Stimulated activated naive CD4-positive, alpha-beta T cell (primary cell): Measurements from ENCODE around the gene JPH3.
"Not testable (repeated sequence)": the region's sequence is repeated elsewhere in the genome, so short reads cannot be mapped to it uniquely, and the experiment has no call there.

Experiments used
- DNase-seq, 6 experiments: peaks; one replicate each; lab custom pipeline; 2025; lab: John Stamatoyannopoulos, UW

Gene JPH3

DNA sequence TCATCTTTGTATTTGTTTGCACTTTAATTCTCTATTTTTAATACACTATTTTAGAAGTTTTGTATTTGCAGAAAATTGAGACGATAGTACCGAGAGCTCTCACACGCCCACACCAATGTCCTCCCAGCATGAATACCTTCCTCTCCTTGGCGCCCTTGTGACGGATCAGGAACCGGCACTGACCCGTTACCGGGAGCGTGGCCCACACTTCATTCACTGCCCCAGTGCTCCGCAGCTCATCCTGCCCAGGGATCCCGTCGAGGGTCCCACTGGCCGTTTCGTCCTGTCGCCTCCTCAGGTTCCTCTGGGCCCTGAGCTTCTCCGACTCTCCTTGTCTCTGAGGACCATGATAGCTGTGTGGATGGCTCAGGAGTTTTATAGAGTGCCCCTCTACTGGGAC, 112.9 kb downstream of the JPH3 start:
- DNase-seq: no peak

- DNase-seq: no peak
Measured at GRCh38 chr16:87715658-87716057, 113.3 kb downstream of the JPH3 start.

GRCh38 chr16:87718831-87719230, 116.5 kb downstream of the JPH3 start:
- not testable (repeated sequence) for DNase-seq

DNA sequence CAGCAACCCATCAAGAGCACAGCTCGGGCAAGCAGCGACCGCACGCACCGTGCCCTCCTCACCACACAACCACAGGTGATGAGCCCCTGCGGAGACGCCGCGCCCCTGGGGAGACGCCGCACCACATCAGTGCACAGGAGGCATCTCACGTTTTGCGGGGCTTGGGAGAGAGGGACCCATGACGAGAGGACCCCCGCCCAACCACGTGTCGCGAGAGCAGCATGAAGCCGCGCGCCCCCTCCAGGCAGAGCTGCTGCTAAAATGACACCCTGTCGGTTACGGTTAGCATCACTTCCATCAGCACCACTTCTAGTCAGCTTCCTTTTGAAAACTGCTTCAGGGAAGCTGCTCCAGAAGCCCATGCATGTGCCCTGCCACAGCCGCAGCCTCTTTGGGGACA, 118.1 kb downstream of the JPH3 start:
- no peak for DNase-seq

GRCh38 chr16:87721622-87722585, 119.6 kb downstream of the JPH3 start:
- DNase-seq: no peak

DNA sequence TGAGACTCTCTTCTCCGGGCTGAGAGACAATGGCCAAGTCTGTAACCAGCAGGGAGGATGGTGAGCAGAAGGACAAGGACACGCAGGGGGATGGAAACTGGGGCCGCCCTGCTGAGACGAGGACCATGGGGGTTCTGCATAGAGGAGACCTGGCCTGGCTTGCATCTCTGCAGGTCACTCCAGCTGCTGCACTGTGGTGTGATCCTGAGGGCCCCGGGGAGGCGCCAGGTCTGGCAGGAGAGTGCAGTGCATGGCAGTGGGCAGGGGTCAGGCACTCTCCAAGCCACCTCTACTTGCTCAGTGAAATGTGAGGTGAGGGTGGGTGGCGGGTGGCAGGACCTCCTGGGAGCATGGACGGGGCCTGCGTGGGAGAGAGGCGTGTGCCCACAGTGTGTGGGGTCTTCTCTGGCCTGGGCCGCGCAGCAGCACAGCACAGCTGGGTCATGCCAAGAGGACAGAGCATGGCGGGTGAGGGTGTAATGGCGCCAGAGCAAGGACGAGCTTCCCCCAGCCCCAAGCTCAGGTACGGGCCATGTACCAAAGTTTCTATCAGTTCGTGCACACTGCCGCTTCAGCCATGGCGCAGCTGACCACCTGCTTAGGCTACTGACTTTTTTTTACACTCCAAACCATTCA, 120.4 kb downstream of the JPH3 start:
- DNase-seq: no peak

DNA sequence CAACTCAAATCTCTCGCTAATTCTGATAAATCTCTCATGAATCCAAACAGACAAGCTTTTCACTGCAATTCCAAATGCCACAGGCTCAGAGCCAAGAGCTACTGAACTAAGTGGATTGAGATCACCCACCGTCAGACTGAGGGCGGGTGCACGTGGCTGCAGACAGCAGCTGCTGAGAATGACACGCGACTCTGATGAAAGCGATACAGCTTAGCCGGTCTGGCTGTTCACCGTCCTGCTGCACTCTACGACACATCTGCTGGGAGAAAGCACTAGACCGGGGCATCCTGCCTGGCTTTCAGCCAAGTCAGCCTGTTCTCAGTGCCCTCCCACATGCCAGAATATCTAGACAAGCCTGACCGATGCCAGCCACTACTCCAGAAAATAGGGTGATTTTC, 120.9 kb downstream of the JPH3 start:
- DNase-seq: no peak

DNA sequence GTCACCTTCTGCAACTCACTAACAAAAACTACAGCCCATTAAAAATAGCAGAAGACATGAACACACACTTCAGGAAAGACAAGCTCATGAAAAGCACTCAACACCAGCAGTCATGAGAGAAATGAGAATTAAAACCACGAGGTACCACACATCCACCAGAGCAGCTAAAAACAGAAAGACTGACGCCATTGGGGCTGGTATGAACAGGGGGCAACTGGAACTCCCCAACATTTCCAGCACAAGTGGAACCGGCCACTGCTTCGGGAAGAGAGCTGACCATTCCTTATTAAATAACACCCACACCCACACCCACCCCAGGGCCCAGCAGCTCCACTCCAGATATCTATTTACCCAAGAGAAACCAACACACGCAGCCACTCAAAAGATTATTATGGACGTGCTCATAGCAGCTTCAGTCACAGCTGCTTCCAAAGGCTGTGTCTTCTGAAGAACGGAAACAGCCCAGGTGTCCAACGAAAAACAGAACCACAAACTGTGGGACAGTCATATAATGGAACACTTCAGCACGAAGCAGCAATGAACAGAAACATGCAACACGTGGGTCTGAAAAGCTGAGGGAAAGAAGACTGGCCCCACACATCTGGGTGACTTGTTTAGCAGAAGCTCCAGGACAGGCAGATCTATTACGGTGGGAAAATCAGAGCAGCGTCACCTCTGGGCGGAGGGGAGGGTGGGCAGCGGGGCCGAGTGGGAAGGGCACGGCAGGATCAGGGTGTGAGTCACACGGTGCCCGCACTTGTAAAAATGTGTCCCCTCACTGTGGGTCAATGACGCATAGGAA, 122.4 kb downstream of the JPH3 start:
- no peak for DNase-seq

- no peak for DNase-seq
Measured at GRCh38 chr16:87725596-87726235, 123.4 kb downstream of the JPH3 start.

DNA sequence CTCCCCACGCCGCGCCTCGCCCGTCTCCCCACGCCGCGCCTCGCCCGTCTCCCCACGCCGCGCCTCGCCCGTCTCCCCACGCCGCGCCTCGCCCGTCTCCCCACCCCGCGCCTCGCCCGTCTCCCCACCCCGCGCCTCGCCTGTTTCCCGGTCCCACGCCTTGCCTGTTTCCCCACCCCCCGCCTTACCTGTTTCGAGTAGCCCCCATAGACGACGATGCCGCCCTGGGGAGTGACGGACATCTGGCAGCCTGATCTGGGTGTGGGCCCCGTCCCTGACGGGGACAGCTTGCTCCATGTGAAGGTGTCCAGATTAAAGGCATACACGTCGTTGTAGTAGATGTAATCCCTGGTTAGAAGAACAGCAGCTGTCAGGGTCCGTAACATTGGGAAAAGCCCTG, 124.3 kb downstream of the JPH3 start:
- not testable (repeated sequence) for DNase-seq

DNA sequence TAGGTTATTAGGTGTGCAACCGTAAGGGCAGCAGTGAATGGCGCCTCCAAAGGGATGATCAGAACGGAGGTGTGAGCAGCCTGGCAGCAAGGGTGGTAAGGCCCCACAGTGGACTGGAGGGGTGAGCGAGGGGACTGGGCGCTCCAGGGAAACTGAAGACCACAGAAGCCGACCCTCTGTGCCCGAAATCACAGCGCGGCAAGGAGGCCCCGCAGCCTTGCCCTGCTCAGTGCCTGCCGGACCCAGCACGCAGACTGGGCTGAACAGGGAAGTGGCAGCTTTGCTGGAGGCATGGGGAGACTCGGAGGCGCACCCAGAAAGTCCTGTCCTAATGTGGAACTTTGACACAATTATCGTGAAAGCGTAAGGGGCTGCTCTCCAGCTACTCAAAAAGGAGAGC, 125.0 kb downstream of the JPH3 start:
- DNase-seq: no peak

- no peak for DNase-seq
Measured at GRCh38 chr16:87728026-87728425, 125.7 kb downstream of the JPH3 start.

DNA sequence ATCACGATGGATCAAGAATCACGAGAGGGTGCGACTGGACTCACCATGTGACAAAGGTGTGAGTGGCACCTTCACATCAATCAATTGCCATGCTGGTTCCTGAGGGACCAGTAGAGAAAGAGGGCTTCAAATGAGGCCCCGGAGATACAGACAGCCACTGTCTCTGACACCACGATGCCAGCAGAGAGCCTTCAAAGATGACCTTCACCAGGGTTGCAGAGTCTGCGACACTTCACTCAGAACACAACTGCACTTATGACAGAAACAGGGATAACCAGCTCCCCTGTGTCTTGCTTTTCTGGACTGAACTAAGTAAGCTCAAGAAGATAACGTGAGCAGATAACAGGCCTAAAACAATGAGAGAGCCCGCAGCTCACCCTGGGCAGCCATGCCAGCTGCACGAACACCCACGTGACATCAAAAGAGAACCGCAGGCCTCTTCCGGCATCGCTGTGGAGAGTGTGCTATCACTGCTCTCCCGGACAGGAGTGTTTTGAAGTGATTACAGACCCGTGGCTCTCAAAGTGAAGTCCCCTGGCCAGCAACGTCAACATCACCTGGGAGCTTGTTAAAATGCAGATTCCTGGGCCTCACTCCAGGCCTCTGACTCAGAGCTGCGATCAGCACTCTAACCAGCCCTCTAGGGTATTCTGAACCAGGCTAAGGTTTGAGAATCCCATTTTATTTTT, 127.1 kb downstream of the JPH3 start:
- DNase-seq: no peak

GRCh38 chr16:87731607-87732006, 129.3 kb downstream of the JPH3 start:
- no peak for DNase-seq

DNA sequence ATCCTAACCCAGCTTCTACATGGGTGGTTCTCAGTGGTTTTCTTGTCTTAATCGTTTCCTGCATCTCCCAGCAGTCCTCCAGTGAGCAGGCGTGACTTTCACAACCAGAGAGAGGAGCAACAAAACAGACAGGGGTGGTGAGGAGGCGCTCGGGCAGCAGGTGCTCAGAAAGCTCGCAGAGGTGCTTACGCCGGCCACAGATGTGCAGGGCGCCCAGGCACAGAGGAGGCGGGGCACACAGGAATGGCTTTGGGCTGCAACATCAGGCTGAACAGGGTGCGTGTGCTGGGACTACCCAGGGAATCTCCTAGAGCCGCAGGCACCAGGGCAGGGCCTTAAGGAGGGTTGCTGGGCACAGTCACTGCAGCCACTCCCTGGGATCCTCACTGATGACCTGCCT, 130.9 kb downstream of the JPH3 start:
- no peak for DNase-seq

DNA sequence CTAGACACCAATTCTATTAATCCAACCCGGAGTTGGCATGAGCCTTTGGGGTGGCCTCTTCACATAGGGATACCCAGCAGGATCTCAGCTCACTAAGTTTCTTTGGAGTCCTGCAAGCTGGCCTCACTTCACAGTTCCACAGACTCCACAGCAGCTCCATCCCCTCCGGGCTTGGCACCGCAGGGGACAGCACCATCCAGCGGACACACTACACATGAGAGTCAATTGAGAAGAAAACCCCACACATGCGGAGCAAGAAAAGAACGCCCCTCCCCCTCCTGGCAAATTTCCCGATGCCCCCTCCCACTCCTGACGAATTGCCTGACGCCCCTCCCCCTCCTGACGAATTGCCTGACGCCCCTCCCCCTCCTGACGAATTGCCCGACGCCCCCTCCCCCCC, 132.3 kb downstream of the JPH3 start:
- DNase-seq: no peak

- no peak for DNase-seq
Measured at GRCh38 chr16:87735270-87736007, 133.1 kb downstream of the JPH3 start.

DNA sequence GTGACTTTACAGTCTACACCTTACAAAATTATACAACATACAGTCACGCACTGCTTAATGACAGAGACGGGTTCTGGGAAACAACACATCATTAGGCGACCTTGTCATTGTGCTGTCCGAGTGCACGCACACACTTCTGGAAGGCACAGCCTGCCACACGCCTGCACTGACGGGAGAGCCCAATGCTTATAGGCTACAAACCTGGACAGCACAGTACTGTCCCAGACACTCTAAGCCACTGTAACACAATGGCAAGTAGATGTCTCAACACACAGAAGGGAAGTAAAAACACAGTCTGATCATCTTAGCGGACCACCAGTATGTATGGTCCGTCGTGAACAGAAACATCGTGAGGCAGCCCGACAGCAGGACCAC, 133.7 kb downstream of the JPH3 start:
- no peak for DNase-seq

DNA sequence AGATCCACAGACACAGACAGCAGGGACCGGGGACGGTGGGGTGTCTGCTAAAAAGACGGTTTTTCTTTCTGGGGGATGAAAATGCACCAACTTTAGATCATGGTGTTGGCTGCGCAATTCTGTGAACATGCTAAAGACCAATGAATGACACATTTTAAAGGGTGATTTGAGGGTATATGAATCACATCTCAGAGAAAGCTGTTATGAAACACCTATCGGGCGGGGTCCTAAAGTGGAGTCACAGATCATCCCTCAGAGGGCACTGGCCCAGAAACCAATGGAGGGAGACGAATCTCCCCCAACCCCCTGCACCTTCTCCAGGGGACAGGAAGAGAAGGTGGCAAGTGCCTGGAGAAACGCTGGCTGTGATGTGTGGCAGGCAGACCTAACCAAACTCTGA, 137.5 kb downstream of the JPH3 start:
- DNase-seq: no peak

DNA sequence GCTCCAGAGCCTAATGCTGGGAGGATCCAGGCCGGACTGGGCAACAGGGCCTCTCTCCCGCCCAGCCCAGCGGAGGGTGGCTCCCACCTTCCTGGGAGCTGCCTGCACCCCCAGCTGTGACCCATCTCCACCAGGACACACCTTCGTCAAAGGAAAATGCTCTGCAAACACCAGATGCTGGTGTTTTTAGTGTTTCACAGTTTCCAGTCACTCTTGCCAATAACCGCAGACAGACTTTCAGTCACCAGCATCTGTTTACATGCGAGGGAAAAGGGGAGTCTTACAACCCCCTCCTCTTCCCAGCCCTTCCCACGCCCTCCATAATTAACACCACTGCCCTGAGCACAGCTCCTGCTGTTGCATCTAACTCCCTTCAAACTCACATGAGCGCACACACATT, 138.1 kb downstream of the JPH3 start:
- DNase-seq: no peak

- no peak for DNase-seq
Measured at GRCh38 chr16:87740909-87741424, 138.7 kb downstream of the JPH3 start.
